NCI-H2171 treated with DMSO at 0.1 percent for 48 hours (cell line): ENCODE results near the gene NOS3.

Experiments used
- DNase-seq: peaks from one replicate; lab custom pipeline; 2025; lab: John Stamatoyannopoulos, UW

NOS3 gene

GRCh38 chr7:150952331-150953050 is 38.3 kb upstream of the NOS3 start:
- DNase-seq: no peak

GRCh38 chr7:150953061-150953997 is 37.5 kb upstream of the NOS3 start:
- DNase-seq: no peak

- no peak for DNase-seq
Observed at GRCh38 chr7:150954201-150954985, 36.4 kb upstream of the NOS3 start.

- DNase-seq: no peak
Observed at GRCh38 chr7:150954986-150955518, 35.8 kb upstream of the NOS3 start.

- peak; percentile 69 for DNase-seq
Observed at GRCh38 chr7:150955519-150956394, 35.1 kb upstream of the NOS3 start.

GRCh38 chr7:150956395-150957132 is 34.3 kb upstream of the NOS3 start:
- no peak for DNase-seq

GRCh38 chr7:150957133-150958020 is 33.4 kb upstream of the NOS3 start:
- DNase-seq: no peak

- DNase-seq: no peak
Observed at GRCh38 chr7:150958062-150958552, 32.7 kb upstream of the NOS3 start.

- DNase-seq: no peak
Observed at GRCh38 chr7:150958597-150958996, 32.2 kb upstream of the NOS3 start.

- DNase-seq: no peak
Observed at GRCh38 chr7:150959081-150959480, 31.7 kb upstream of the NOS3 start.

GRCh38 chr7:150959739-150960734 is 30.8 kb upstream of the NOS3 start:
- DNase-seq: no peak

- peak; percentile 8 for DNase-seq
Observed at GRCh38 chr7:150961510-150962289, 29.1 kb upstream of the NOS3 start.

- no peak for DNase-seq
Observed at GRCh38 chr7:150962290-150962552, 28.6 kb upstream of the NOS3 start.

GRCh38 chr7:150962553-150963399 is 28.0 kb upstream of the NOS3 start:
- peak; percentile 23 for DNase-seq

GRCh38 chr7:150963707-150964559 is 26.9 kb upstream of the NOS3 start:
- no peak for DNase-seq
